Transverse colon (tissue), 3 donors: ENCODE data around the gene DDN.

ENCODE experiments used
- CTCF ChIP-seq, 5 experiments: fragments of 200-600 bp in 3 of 5; fragments of 450-650 bp in 2 of 5; sonication (generic) in 3 of 5; IDR thresholded peaks; 1 replicate in 2 of 5; 2 replicates in 3 of 5; pipeline ENCODE4 v1.5.1; 2016 to 2017; ENCODE audit warnings: antibody characterized with exemption in 5 of 5, inconsistent platforms in 3 of 5, mild to moderate bottlenecking in 2 of 5, moderate library complexity in 1 of 5
- POLR2A ChIP-seq: fragments of 450-650 bp; IDR thresholded peaks from one replicate; pipeline ENCODE4 v1.6.1; 2016; ENCODE audit warnings: antibody characterized with exemption, mild to moderate bottlenecking, moderate library complexity

DNA sequence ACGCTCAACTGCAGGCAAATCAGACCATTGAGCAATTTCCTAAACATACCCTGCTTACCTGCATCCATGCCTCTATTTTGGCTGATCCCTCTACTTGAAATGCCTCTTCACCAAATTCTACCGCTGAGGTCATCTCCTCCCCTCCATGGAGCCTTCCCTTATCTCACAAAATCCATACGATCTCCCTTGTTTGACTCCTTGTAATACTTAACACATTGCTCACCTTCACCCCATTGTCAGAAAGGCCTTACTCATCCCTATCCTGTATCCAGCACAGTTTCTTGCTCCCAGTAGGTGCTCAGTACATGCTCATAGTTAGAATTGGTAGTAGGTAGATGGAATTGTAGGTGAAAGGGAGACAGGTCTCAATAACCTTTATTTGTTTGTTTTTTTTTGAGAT, 5.4 kb downstream of the DDN start:
- TF ChIP-seq POLR2A (no peak), CTCF (IDR thresholded peaks at IDR 0.05) (no peak)
